Pancreas (tissue), 10 donors: ENCODE data around the gene POLRMT. TPM values are rescaled to one million over a fixed set of nuclear protein-coding genes. Genes with fewer than 3 reads are reported as not detected.
A peak's percentile ranks its signal among the peaks of the same experiment; 100 is the strongest.

ENCODE experiments used
- ATAC-seq, 4 donors: fragments of 200-7000 bp; cut with Tn5 transposase; one replicate each; pipeline versions ENCODE4 v1.8.0 to v1.9.1; 2020; ENCODE audit warnings: mild to moderate bottlenecking in 4 of 4, moderate library complexity in 4 of 4
- DNase-seq, 6 donors: peaks; one replicate each; pipeline ENCODE4 v3.0.0-alpha.2; 2020
- FAIRE-seq: peaks from 2 replicates; lab custom pipeline; 2012; peaks lifted over from hg19 to GRCh38; lab: Jason Lieb, UNC
- H3K27ac ChIP-seq, 4 donors: fragments of 200-600 bp; sonication (generic); 1 replicate in 3 of 4; 2 replicates in 1 of 4; pipeline versions ENCODE4 v1.5.0 to v1.8.0; 2020
- H3K27me3 ChIP-seq, 4 donors: fragments of 200-600 bp; one replicate each; pipeline ENCODE4 v1.8.0; 2021
- H3K36me3 ChIP-seq, 3 donors: fragments of 200-600 bp; sonication (generic) in 1 of 3; one replicate each; pipeline versions ENCODE4 v1.5.0 to v1.8.0; 2020 to 2021
- H3K4me1 ChIP-seq, 3 donors: fragments of 200-600 bp; one replicate each; pipeline ENCODE4 v1.8.0; 2021
- H3K4me3 ChIP-seq, 4 donors: fragments of 200-600 bp; sonication (generic) in 2 of 4; one replicate each; pipeline versions ENCODE4 v1.5.0 to v1.8.0; 2020 to 2021
- H3K9me3 ChIP-seq, 4 donors: fragments of 200-600 bp; one replicate each; pipeline ENCODE4 v1.8.0; 2021
- WGBS, 2 donors: extraction: QIAGEN DNeasy Blood & Tissue Kit; methylation state at CpG; one replicate each; pipeline ENCODE4 v1.1.7; 2013; 5-methylcytosine and 5-hydroxymethylcytosine counted together
- intact Hi-C, 3 donors: fragments of 100-400 bp; cut with DNase I; formaldehyde crosslinking; loops; one replicate each; pipeline versions ENCODE4 v1.11.1 to v1.14.2; 2022
- polyA plus RNA-seq, 2 donors: library from polyadenylated mRNA; stranded (reverse); fragments of 200-250 nt; gene quantifications; one replicate each; pipeline ENCODE4 v1.2.3, GENCODE V29; 2013
- total RNA-seq, 6 donors: library from RNA; stranded (reverse); fragmentation: NEBNext Ultra II Directional in 4 of 6; extraction: Animal tissue kit (Norgen Biotek cat#: 25700) in 4 of 6; gene quantifications; one replicate each; pipeline versions ENCODE4 v1.2.1 to v1.2.4, GENCODE V29; 2021 to 2023
- TF ChIP-seq, protein P1 (sequence below), 4 donors: fragments of 200-600 bp; sonication (generic) in 3 of 4; IDR thresholded peaks; one replicate each; pipeline versions ENCODE4 v1.5.0 to v1.8.0; 2021; ENCODE audit warnings: antibody characterized with exemption in 4 of 4
- donor health status: healthy with polysubstance abuse.
- donor health status: DM: no; HTN: no; CAD: no; lungs with moderate emphysema.
- donor health status: DM: no; HTN: no; CAD: no.
- donor health status: control.
- donor health status: control.
- donor health status: Bipolar disorder and iron deficiency.
- donor health status: DM: yes; HTN: yes; CAD: no.
- donor health status: DM: no; HTN: no; CAD: no.
- donor health status: DM: no; HTN: no; CAD: no.
- donor health status: DM: yes; HTN: yes; CAD: no.

Gene POLRMT
- total and polyA plus RNA-seq, 8 donors: 19.3 to 101 (median 28.1) TPM

DNA sequence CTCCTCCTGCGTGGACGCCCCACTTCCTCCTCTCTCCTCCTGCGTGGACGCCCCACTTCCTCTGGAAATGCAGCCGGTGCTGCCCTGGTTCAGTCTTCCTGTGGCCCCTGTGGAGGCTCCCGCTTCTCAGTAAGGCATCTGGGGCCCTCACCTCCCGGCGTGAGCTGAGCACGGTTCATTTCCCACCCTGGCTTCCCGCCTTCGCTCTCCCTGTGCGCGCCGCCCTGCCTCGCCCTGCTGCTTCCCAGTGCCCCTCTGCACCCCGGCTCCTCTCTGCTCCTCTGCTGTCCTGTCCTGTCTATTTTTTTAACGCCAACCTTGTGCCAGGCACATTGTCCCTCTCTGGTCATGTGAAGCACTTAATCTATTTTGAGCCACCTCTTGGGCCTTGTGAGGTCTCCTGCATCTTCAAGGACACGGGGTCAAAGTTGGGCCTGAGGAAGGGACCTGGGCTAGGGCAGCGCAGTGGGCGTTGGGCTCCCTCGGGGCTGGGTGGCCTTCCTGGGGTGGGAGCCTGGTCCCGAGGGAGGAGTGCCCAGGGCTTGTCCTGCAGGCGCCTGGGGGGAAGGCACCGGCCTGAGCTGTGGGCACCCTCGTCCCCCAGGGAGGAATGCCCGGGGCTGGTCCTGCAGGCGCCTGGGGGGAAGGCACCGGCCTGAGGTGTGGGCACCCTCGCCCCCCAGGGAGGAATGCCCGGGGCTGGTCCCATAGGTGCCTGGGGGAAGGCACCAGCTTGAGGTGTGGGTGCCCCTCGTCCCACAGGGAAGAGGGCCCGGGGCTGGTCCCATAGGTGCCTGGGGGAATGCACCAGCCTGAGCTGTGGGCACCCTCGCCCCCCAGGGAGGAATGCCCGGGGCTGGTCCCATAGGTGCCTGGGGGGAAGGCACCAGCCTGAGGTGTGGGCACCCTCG is 30.7 kb downstream of the POLRMT start:
- intact Hi-C loops: no loop called here
- DNase-seq (peak in 1 of 6 donors; percentile 69), ATAC-seq (no peak), FAIRE-seq (no peak)
- Histone ChIP-seq H3K4me1 (no peaks in the 10 kb centered on the region), H3K27ac (no peak overlapping the region), H3K27me3 (no peaks in the 10 kb centered on the region), H3K36me3 (no peaks in the 10 kb centered on the region), H3K9me3 (no peaks in the 10 kb centered on the region), H3K4me3 (no peak overlapping the region)
- WGBS, 2 donors: 72 to 76% methylated on average over 32 to 35 of the region's 35 CpGs
- TF ChIP-seq, protein P1, sequence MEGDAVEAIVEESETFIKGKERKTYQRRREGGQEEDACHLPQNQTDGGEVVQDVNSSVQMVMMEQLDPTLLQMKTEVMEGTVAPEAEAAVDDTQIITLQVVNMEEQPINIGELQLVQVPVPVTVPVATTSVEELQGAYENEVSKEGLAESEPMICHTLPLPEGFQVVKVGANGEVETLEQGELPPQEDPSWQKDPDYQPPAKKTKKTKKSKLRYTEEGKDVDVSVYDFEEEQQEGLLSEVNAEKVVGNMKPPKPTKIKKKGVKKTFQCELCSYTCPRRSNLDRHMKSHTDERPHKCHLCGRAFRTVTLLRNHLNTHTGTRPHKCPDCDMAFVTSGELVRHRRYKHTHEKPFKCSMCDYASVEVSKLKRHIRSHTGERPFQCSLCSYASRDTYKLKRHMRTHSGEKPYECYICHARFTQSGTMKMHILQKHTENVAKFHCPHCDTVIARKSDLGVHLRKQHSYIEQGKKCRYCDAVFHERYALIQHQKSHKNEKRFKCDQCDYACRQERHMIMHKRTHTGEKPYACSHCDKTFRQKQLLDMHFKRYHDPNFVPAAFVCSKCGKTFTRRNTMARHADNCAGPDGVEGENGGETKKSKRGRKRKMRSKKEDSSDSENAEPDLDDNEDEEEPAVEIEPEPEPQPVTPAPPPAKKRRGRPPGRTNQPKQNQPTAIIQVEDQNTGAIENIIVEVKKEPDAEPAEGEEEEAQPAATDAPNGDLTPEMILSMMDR (IDR thresholded peaks at IDR 0.05): no peak

DNA sequence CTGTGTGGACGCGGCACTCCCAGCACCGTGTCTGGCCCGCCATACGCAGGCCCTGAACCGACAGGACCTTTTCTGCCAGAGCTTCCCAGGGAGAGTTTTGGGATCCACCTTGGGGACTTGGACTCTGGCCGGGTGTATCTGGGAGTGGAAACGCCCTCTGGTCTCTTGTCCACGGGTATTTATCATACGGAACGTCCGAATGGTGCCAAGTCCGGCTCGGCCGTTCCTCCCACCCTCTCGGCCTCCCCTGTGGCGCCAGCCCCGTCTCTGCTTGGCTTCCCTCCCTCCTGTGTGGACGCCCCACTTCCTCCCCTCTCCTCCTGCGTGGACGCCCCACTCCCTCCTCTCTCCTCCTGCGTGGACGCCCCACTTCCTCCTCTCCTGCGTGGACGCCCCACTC is 31.5 kb downstream of the POLRMT start:
- DNase-seq (no peak), ATAC-seq (no peak), FAIRE-seq (no peak)
- intact Hi-C loops: no loop called here
- no peak overlapping the region for H3K4me3 ChIP-seq
- no peak overlapping the region for H3K27ac ChIP-seq
- H3K27me3 ChIP-seq: no peaks in the 10 kb centered on the region
- no peaks in the 10 kb centered on the region for H3K9me3 ChIP-seq
- WGBS, 2 donors: 55 to 66% methylated on average over 21 to 25 of the region's 25 CpGs
- no peaks in the 10 kb centered on the region for H3K36me3 ChIP-seq
- no peaks in the 10 kb centered on the region for H3K4me1 ChIP-seq
- TF ChIP-seq, protein P1 (IDR thresholded peaks at IDR 0.05): no peak

DNA sequence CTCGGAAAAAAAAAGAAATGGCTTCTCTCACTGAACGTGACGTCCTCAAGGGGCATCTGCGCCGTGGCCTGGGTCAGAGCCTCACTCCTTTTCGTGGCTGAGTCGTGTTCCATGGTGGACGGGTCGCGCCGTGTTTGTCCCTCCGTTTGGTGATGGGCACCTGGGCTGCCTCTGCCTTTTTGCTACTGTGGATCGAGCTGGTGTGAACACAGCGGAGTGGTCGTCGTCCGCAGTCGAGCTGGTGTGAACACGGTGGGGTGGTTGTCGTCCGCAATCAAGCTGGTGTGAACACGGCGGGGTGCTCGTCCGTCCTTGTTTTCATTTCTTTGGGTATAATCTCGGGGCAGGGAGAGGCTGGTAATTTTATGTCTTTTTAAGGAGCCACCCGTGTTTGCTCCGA is 32.0 kb downstream of the POLRMT start:
- Histone ChIP-seq H3K4me3 (no peak overlapping the region), H3K27ac (no peak overlapping the region), H3K9me3 (no peaks in the 10 kb centered on the region), H3K27me3 (no peaks in the 10 kb centered on the region), H3K4me1 (no peaks in the 10 kb centered on the region), H3K36me3 (no peaks in the 10 kb centered on the region)
- ATAC-seq (no peak), DNase-seq (no peak), FAIRE-seq (no peak)
- TF ChIP-seq, protein P1 (IDR thresholded peaks at IDR 0.05): no peak
- WGBS, 2 donors: 79 to 83% methylated on average over 28 of the region's 28 CpGs
- intact Hi-C loops: no loop called here

DNA sequence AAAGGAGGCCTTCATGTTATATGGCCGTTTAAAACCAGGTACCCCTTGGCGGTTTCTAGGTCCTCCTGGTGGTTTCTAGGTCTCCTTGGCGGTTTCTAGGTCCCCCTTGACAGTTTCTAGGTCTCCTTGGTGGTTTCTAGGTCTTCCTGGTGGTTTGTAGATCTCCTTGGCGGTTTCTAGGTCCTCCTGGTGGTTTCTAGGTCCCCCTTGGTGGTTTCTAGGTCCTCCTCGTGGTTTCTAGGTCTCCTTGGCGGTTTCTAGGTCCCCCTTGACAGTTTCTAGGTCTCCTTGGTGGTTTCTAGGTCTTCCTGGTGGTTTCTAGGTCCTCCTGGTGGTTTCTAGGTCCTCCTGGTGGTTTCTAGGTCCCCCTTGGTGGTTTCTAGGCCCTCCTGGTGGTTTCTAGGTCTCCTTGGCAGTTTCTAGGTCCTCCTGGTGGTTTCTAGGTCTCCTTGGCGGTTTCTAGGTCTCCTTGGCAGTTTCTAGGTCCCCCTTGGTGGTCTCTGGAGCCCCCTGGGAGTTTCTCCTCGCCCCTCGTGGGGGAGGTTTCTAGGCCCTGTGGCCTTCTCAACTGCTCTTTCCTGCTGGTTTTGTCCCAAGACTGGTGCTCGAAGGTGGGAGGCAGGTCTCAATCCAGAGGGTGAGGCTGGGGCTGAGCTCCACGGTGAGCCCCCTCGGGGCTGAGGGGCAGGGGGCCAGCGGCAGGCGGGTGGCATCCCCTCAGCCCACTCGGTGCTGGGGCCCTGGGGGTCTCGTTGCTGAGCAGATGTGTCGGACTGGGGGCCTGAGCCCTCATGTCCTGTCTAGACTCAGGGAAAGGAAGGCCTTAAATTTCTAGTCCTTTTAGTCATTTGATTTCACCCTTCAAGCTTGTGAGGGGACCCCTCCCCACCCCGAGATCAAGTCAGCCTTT is 35.7 kb downstream of the POLRMT start:
- Histone ChIP-seq H3K27me3 (no peaks in the 10 kb centered on the region), H3K36me3 (no peaks in the 10 kb centered on the region), H3K4me3 (no peak overlapping the region), H3K9me3 (no peaks in the 10 kb centered on the region), H3K27ac (no peak overlapping the region), H3K4me1 (no peaks in the 10 kb centered on the region)
- intact Hi-C loops: no loop called here
- TF ChIP-seq, protein P1 (IDR thresholded peaks at IDR 0.05): no peak
- ATAC-seq: no peak
- DNase-seq: no peak
- WGBS, 2 donors: 69 to 80% methylated on average over 18 of the region's 18 CpGs
- no peak for FAIRE-seq
